GM18861 (cell line): ENCODE results near the gene AFF3.
"Not testable (repeated sequence)": the region's sequence is repeated elsewhere in the genome, so short reads cannot be mapped to it uniquely, and the experiment has no call there.

Source experiments
- ATAC-seq: cut with Tn5 transposase; IDR thresholded peaks from one replicate; pipeline ENCODE4 v1.9.1; 2021; ENCODE audit not compliant: unreplicated experiment

The AFF3 gene

DNA sequence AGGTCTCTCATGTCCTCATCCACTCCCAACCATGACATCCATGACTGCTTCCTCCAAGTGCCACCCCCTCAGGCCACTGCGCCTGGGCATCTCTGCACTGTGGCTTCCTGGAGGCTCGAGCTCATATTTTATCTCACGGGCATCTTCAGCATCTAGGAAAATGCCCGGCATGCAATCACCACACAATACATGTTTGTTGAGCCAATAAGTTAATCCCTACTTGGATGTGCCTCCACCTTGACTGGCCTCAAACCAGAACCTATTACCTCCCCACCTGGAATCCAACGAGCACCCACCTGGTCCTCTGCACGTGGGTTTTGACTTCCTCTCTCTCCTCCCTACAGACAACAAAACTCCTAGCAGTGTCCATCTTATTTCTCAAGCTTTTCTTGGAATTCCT, 453.7 kb downstream of the AFF3 start:
- ATAC-seq, result no peak

DNA sequence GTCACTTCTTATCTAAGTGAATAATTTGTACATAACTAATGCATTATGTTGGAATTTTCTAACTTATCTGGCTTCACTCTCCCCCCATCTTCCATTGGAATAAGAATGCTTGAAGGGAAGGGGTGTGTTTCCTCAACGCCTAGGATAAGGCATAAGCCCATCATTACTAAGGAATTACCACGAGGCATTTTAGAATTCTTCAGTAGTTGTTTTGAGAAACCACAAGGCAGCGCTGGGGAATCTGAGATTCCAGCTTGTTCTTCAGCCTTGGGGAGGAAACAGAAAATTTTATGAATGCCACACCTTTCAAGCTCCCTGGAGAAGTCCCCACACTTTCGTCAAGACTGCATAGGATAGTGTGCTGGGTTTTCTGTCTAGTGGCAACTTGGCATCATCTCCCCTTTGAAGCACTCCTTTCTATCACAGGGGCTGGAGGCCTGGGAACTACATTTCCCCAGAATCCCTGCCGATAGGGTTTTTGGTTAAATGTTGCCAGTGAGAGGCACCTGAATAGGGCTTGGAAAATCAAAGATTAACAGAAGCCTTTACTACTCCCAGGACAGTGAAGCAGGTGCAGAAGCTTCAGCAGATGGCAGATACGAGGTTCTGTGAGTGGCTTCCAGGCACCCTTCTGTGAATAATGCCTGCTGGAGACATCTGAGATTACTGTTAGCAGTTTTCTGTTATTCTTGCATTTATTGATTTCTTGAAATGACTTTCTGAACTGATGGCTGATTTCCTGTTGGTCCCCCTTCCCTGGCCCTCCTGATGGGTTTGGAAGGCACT, 459.9 kb downstream of the AFF3 start:
- no peak for ATAC-seq

- ATAC-seq, result no peak
These were observed 461.4 kb downstream of the AFF3 start for GRCh38 chr2:99680946-99681345.

- ATAC-seq, result no peak
These were observed 462.9 kb downstream of the AFF3 start for GRCh38 chr2:99679518-99679917.

GRCh38 chr2:99678625-99679024, 463.8 kb downstream of the AFF3 start:
- no peak for ATAC-seq

- no peak for ATAC-seq
These were observed 464.6 kb downstream of the AFF3 start for GRCh38 chr2:99677814-99678213.

DNA sequence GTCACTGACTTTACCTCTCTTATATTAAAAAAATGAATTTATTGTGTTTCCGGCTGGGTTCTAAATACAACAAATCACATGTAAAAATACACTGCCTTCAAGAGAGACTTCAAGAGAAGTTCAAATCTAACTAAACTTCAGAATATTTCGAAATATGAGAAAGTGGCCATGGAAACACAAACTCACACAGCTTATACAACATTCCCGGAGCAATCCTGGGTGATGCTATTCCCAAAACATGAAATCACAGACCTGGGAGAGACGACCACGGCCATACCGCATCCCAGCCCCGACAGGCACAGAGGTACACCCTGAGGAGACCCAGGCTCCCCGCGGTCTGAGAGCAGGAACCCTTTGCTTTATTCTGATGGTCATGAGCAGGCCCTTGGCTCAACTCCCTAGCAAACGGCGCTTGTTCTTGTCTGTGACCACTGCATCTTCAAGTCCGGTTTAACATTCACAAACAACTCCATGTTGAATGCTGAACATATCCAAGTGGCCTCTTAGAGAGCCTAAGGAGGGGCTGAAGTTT, 467.2 kb downstream of the AFF3 start:
- ATAC-seq, result no peak

- no peak for ATAC-seq
These were observed 468.3 kb downstream of the AFF3 start for GRCh38 chr2:99674090-99674489.

DNA sequence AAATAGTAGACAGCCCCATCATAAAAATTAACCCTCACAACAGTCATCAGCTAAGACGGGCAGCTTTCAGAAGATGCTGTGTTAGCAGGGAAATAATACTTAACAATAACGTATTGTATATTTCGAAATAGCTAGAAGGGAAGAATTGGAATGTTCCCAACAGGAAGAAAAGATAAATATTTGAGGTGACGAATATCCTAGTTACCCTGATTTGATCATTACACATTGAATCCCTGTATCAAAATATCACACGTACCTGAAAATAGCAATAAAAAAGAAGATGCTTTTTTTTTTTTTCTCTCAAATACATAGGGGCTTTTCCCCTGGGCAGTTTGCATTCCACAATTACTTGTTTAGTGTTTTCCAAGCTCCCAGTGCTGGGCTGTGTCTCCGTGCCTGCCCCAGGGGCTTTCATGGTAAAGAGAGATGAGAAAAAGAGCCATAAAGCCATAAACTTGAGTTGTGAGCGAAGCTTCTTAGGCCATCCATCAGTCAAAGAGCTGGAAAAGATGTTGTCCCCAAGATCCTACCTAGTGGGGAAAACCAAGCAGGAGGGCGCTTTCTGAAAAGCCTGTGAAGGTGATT, 469.5 kb downstream of the AFF3 start:
- ATAC-seq, result no peak

GRCh38 chr2:99670768-99671734, 471.3 kb downstream of the AFF3 start:
- ATAC-seq, result no peak

DNA sequence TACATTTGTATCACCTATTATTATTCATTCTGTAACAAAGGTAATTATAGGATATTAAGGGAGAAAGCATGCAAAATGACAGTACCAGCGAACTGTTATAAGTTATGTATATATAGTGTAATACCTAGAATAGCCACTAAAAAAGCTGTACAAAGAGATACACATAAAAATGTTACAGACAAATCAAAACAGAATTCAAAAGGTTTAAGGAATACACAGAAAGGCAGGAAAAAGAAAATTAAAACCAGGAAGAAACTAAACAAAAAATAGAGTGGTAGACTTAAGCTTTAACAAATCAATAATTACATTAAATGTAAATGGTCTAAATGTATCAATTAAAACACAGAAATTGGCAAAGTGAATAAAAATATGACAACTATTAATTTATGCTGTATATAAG, 476.1 kb downstream of the AFF3 start:
- ATAC-seq, result no peak

GRCh38 chr2:99663641-99664040, 478.7 kb downstream of the AFF3 start:
- ATAC-seq, result no peak

DNA sequence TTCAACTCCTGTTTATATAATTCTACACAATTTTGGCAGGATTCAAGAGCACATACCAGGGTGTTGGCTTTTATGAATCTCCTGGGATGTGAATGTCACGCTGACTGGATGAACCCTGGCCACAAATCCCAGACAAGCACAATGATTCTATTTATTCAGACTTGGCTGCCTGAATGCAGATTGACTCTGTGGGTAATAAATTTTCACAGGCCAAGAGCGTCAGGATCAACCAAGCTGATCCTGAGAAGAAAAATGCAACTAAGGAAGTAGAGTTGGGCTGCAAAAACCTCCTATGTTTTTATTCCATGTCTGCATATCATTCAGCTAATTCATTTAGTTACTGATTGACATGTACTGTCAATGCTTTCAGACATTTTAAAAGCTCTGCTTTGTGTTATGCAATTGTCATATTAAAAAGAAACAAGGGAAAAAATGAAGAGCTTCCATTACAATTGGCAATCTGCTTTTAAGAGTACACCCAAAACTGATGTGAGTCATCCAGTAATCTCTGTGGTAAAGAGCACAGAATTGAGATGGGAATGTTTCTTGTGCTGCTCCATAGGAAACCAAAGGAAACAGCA, 479.5 kb downstream of the AFF3 start:
- no peak for ATAC-seq

DNA sequence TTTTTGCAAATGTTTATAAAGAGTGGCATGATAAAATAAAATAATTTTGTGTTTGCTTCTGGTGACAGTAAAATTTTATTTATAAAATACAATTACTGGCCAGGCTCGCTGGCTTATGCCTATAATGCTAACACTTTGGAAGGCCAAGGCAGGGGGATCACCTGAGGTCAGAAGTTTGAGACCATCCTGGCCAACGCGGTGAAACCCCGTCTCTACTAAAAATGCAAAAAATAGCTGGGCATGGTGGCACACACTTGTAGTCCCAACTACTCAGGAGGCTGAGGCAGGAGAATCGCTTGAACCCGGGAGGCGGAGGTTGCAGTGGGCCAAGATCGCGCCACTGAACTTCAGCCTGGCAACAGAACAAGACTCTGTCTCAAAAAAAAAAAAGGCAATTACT, 480.6 kb downstream of the AFF3 start:
- not testable (repeated sequence) for ATAC-seq

DNA sequence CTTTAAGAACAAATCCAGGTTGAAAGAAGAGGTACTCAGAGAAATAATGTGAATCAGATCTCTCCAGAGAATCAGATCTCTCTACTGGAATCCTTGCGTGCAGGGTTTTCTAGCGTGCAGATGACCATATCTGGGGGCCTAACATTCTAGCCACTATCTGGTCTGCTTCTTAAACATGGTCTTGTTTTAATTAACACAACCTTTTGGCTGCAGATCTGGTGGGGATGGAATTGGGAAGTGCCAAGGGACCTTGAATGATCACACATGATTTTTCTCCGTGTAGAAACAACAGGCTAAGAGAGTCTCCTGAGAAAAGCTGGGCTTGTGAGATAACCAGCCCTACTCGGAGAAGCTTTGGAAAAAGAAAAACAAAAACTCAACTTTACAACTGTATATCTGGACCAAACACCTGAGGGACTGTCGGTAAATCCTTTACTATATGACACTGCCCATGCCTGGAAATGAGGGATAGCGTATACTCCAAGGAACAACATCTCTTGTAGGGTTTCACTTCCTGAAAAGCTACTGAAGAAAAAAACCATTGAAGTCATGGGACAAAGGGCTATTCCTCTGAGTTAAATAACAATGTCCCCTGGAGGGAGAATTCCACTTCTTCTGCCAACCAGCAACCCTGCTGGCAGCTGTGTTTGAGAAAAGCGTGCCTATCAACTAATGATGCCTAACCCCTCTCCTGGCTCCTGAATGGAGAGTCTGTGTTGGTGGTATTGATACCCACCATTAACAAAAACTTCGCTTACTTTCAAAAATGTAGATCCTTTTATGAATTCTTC, 481.6 kb downstream of the AFF3 start:
- no peak for ATAC-seq

DNA sequence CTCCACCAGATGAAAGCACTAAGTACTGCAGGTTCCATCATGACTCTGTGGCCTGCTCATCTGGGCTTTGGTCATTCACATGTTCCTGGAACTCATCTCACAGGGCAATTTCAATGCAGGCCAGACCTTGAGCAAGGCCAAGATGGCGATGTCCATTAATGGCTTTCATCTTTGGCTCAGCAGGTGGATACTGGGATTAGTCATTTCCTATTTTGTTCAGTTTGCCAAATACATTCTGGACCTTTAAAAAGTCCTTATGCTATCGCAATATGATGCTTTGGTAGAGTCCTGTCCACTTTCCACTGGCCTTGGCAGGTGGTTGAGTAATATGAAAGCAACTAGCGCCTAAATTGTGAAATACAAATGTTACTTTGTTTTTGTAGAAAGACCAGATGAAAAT, 482.5 kb downstream of the AFF3 start:
- no peak for ATAC-seq

GRCh38 chr2:99657691-99658258, 484.6 kb downstream of the AFF3 start:
- no peak for ATAC-seq

- ATAC-seq, result no peak
These were observed 485.4 kb downstream of the AFF3 start for GRCh38 chr2:99656994-99657393.

DNA sequence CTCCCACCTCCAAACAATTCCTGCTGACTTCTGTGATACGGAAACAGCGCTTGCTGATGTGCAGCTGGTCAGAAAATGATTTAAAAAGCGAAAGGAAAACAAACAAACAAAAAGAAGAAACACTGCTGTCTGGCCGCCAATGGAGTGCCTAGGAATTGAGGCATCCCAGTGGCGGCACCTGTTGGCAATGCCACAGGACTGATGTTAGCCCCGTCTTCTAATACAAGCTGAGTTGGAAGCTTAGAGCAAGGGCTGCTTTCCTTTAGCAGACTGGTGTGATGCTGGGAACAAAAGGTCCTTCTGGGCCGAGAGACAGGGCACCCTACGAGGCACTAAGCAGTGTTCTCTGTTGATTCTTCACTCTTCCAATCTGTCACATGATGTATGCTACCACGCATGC, 489.0 kb downstream of the AFF3 start:
- ATAC-seq, result no peak

GRCh38 chr2:99652862-99653261, 489.5 kb downstream of the AFF3 start:
- ATAC-seq, result no peak
